ENCODE data around the gene UNC13C.
"Not testable (repeated sequence)": the region's sequence is repeated elsewhere in the genome, so short reads cannot be mapped to it uniquely, and the experiment has no call there.

The UNC13C gene

DNA sequence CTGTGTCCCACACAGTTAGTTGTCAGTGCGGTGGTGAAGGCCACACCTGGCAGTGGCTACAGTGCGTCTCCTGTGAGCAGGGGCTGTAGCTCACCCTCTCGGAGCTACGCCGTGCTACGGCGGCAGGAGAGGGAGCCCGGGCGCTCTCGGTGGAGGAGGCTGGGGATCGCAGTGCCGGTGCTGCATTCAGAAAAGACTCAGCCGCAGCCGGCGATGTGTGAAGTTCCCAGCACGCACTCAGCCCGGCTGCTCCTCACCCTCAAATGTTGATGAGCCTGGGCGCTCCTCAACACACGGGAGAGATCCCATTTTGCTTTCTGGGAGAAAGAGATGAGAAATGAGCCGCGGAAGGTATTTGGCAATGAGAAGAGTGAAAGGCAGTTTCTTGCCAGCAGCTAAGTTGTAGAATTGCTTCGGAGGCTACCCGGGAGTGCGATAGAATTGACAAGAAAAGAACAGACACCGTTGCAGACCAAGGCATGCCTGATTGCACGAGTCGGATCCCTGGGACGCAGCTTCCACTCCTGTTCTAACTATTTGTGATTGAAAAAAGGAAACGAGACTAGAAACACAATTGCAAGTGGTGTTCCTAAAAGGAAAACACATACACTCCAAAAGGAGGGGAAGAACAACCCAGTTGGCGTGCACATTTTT lies at the start of gene UNC13C:
Gene UNC13C (plus strand): TSS at position 189 of the 654 bp plus-strand sequence. CDS start 34,463 bp downstream, outside the sequence.
- DNase-seq (ENCODE audit: low read depth) = no peak

DNA sequence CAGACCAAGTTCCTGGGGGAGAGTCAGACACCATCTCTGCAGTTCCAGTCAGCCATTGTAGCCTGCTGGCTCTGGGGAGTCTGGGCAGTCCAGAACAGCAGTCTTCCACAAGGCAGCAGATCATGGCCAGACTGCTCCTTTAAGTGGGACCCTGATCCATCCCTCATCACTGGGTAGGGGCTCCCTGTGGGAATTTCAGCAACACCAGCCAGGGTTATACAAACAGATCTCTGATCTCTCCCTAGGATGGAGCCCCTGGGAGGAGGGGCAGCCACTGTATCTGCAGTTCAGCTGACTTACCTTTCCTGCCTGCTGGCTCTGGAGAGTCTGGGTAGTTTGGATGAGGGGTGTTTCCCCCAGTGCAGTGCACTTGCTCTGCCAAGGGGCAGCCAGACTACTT lies 42.1 kb upstream of the UNC13C start:
- DNase-seq (ENCODE audit: low read depth) = no peak

DNA sequence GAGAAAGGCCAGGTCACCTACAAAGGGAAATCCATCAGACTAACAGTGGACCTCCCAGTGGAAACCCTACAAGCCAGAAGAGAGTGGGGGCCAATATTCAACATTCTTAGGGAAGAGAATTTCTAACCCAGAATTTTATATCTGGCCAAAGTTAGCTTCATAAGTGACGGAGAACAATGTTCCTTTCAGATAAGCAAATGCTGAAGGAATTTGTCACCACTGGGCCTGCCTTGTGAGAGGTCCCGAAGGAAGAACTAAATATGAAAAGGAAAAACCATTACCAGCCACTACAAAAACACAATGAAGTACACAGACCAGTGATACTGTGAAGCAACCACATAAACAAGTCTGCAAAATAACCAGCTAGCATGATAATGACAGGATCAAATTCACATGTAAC lies 40.6 kb upstream of the UNC13C start:
- not testable (repeated sequence) for DNase-seq (ENCODE audit: low read depth)

DNA sequence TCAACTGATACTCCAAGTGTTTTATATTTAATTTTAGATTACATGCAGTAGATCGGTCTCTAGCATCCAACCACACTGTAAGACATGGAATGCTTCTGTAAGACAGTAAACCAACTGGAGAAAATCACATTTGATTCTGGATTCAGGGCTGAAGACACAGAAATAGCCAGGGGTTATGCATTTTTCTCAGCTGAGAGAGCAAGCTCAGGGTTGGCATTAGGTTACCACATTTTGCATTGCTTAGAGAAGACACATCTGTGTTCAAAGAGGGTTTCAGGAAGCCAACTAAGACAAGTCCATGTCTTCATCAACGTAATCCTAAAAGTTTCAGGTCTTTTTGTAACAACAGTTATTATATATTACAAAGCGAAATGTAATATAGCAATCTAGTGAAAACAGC lies 27.7 kb upstream of the UNC13C start:
- DNase-seq (ENCODE audit: low read depth) = no peak

DNA sequence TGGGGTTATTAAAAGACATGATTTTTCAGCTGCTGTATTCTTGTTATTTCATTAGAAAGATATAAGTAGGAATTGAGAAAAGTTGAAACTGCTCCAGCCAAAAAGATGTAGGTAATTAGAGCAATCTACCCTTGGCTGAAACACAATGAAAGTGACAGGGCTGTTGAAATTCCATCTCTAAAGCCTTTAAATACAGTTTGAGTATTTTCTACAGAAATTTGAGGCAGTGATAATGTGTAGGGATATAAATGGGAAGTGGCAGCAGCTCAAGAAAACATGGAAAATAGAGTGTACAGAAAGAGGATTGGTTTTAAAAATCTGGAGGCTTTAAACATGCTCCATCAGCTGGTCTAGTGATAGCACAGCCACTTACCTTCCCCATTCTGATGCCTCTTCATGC lies 22.8 kb upstream of the UNC13C start:
- no peak for DNase-seq (ENCODE audit: low read depth)

DNA sequence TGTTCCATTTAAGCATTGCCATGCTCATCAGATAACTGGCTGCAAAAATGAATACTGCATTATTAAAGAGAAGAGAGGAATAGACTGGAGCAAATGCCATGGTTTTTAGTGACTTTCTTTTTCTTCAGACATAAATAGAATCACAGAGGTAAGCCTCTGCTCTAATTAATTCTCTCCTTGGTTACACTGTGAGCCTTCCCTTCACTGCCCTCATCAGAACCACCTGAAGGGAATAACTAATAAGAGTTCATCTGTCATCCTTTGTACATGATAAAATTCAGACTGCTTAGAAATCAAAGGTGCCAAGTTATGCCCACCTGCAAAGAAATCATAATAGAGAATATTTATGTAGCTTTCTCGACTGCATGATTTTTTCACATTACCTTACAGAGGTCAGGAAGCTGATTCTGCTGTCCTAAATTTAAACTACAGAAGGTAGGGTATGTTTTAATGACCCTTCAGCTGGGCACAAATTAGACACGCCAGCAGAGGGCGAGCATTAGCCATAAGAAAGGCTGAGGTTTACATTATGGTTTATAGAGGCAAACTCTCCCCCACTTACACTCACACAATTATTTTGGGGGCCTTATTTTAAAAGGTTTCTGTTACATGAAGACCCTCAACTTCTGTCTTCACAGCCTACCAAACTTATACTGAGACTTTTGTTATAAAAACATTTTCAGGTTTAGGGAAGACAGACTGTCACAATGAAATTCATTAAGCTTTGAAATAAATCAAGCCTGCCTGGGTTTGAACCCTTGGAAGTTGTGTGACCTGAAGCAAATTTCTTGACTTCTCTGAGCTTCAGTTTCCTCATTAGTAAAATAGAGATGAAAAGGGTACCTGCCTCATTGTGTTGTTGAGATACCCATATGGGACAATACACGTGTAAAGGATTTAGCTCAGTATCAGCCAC lies 15.3 kb upstream of the UNC13C start:
- no peak for DNase-seq (ENCODE audit: low read depth)

DNA sequence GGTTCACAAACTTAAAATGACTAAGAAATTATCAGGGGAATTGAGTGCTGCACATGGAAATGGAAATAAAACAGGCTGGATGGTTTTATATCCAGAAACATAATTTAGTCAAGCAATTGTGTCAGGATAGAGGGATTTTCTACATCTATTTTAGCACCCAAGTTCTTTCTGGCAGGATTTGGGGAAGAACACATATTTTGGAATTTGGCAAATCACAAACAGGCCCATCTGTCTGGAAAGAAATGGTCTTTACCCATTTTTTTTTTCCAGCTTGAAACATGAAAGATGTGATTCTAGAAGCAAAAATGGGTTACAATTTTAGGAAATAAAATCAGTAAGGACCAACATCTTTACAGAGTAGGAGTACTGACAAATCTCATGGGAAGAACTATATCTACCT lies 14.4 kb upstream of the UNC13C start:
- no peak for DNase-seq (ENCODE audit: low read depth)

DNA sequence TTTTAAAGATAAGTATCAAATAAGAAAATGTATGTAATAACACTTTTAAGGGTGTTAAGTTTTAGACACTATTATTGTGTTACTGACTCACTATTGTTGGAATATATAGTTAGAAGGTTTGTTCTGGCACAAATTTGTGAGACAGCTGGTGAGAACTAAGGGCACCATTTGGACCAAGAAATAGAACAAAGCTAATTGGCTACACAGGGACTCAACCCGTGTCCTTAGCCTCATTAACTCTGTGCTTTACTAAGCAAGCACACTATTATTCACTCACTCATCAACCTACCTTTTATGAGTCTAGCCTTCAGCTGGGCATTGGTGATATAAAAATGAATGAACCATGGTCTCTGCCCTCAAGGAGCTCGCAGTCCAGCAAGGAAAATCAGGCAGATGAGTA lies 4.1 kb upstream of the UNC13C start:
- no peak for DNase-seq (ENCODE audit: low read depth)

DNA sequence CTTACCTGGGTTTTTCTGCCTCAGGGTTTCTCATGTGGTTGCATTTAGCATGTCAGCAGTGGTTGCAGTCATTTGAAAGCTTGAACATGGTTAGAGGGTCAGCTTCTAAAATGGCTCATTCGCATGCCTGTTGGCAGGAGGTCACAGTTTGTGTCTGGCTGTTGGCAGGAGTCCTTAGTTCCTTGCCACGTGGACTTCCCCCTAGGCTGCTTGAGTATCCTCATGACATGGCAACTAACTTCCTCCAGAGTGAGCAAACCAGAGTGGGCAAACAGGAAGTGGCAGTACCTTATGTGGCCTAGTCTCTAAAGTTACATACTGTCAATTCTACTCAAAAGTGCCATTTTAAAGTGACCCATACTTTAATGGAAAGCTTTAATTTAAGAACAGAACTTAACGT lies 3.4 kb upstream of the UNC13C start:
- no peak for DNase-seq (ENCODE audit: low read depth)

DNA sequence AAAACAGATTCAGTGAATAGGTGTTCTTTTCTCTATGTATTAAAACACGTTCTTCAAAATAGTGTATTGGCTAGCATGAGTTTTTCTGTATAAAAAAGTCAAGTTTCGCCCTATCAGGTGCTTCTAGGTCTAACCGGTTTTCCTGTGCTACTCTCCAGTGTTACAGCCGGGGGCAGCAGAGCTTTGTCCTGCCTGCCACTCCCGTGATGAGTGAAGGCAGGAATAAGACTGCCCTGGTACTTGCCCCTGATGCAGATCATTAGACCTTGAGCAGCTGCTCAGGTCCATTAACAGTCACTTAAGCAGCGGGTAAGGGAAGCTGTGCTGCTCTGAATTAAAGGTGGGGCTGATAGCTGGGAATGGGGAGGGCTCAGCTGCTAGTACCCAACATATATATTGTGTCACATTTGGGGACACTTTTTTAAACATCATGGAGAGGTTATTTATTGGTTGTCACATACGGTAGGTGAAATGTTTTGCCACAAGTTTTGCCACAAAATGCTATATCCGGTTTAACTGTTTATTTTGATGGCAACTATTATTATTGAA lies 1.3 kb upstream of the UNC13C start:
- no peak for DNase-seq (ENCODE audit: low read depth)

DNA sequence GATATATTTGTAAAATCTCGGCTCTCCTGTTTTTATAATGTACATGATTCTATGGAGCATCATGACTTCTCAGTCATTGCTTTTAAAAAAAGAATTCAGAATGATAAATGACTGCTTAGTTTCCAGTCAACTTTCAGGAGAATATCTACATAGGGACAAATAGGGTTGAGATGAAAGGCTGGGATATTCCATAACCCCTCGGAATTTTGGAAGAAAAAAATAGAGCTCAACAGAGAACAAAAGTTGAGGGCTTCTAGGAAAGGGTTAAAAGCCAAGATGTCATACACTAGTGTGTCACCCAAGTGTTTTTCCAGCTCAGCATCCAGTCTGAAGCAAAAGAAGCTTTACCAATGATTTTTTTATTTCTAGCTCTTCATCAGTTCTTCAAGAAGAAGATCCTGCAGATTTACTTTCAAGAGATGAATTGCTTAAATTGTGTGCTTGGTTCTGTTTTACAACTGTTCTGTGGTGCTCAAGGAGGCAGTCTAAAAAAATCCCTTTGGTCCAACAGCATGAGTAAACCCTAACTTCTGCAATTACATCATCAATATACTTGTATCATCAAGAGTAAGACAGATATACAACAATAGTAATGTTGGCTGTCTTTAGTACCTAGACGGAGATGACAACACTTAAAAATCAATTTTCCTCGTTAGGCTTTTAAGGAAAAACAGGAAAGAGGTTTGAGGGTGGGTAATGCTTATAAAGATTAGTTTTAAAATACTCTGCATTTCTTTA lies 979 bp downstream of the UNC13C start:
- no peak for DNase-seq (ENCODE audit: low read depth)

DNA sequence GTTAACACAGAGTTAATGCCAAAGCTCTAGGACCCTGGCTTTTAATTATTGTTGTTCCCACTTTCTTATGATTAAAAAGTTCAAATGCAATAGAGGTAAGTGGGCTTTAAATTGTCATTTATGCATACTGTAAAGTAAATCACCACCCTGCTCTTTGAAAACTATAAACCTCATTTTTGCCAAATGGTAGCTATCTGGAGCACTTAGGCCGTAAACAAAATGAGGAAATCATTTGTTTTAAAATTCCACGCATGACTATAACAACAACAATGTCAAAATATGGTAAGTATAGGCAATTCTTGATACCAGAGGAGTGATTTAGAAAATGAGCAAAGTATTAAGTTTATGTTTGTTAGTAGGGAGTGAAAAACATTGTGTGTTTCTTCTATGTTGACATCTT lies 1.8 kb downstream of the UNC13C start:
- no peak for DNase-seq (ENCODE audit: low read depth)

DNA sequence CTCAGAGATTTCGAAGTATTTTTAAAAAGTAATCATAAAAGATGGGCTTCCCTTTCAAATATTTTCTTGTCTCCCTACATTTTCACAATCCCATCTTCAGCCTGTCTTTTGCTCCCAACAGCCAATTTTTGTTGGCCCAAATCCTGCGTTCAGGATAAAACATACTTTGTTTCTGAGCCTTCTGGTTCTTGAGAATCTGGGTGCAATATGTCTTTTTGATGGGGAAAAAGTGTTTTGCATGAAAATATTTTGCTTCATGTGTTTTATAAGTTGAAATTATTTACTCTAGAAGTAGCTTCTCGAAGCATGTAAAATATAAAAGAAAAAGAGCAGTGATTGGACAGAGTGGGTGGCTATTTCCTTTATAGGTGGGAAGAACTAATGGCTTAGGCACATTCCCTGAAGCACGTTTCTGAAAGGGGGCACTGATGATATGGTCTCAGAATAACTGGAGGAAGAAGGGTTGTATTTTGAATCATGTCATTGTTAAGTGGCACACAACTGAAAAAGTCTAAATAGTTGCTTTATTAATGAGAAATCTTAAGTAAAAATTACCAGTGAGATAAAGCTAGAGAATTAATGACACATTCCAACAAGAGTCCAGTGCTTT lies 3.9 kb downstream of the UNC13C start:
- DNase-seq (ENCODE audit: low read depth) = no peak

DNA sequence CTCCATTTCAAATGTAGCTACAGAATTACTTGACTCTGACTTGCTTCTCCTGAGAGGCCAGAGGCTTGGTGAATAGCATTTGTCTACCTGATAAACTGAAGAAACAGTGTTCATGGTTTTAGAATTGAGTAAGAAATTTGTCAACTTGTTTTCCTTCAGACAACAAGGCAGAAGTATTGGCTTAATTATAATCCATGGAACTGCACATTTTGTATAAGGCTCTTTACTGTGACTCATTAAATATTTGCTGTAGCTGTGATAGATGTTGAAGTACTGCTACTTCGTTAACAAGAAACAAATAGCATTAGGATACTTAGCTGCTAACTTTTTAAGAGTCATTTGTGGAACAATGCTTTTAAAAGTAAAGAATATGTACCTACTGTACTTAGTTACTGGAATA lies 4.6 kb downstream of the UNC13C start:
- DNase-seq (ENCODE audit: low read depth) = no peak

DNA sequence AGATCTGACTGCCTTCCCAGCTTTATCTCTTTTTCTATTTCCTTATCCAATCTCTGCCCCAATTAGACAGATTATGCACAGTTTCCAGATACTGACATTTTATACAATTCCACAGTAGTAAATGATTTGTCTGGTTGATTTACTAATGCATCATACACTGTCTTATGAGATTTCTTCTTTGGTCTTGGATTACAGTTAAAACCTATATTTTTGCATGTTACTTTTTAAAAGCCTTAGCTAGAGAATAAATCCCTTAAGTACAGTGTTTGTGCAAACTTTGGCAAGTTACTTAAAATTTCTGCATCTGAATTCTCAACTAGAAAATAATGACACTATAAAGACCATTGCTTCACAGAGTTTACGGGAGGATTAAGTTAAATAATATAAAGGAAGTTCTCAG lies 6.0 kb downstream of the UNC13C start:
- DNase-seq (ENCODE audit: low read depth) = no peak

DNA sequence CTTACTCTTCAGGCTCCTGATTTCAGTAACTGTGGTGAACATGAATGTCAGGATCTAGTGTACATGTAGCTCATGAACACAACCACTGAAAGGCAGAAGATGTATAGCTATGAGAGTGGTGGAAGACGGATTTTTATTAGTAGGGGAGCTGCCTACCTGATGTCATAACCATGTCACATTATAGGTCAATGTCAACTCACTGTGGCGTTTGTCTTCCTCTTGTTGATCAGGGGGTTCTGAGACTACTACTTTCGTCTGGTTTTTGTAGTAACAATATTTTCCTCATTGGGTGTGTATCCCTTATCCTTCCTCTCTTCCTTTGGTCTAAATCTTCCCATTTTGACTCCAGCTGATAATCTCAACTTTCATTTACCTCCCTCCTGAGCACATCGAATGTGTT lies 7.3 kb downstream of the UNC13C start:
- no peak for DNase-seq (ENCODE audit: low read depth)

DNA sequence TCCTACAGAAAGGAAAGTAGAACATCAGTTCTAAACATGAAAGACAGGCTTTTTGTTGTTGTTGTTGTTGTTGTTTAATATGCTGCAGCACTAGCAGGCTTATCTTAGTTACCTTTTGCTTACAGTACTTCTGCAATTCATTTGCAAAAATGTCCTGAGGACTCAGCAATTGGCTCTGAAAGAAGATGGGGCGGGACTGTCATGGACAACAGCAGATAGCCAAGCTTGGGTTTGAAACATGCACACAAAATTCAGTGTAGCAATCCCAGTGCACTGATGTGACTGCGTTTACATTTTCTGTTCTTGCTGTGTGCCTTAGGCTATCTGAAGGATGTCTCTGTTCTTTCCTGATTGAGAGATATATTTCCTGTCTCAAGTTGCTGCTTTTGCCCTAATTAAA lies 9.2 kb downstream of the UNC13C start:
- DNase-seq (ENCODE audit: low read depth) = no peak

DNA sequence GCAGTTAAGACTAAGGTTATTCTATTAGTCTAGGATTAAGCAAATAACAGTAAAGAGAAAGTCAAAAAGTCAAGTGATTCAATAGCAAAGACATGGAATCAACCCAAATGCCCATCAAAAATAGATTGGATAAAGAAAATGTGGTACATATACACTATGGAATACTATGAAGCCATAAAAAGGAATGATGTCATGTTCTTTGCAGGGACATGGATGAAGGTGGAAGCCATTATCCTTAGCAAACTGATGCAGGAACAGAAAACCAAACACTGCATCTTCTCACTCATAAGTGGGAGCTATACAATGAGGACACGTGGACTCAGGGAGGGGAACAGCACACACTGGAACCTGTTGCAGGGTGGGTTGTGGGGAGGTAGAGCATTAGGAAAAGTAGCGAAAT lies 29.0 kb downstream of the UNC13C start:
- no peak for DNase-seq (ENCODE audit: low read depth)

DNA sequence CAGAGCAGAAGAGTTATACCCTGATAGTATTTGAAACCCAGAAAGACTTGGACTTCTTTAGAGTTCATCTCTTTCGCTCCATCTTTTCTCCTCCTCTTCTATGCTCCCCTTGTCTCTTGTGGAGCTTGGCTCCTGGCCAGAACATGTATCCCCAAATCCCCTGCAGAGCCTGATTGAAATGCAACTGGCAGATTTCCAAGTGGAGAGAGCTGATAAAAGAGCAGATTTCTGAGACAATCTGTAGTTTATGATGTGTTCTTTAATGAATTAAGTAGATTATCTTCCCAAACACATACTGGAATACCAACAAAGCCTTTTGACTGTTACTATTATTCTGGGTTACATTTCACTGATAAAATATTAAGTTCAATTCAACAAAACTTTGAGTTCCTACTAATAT lies 33.4 kb downstream of the UNC13C start:
- no peak for DNase-seq (ENCODE audit: low read depth)

DNA sequence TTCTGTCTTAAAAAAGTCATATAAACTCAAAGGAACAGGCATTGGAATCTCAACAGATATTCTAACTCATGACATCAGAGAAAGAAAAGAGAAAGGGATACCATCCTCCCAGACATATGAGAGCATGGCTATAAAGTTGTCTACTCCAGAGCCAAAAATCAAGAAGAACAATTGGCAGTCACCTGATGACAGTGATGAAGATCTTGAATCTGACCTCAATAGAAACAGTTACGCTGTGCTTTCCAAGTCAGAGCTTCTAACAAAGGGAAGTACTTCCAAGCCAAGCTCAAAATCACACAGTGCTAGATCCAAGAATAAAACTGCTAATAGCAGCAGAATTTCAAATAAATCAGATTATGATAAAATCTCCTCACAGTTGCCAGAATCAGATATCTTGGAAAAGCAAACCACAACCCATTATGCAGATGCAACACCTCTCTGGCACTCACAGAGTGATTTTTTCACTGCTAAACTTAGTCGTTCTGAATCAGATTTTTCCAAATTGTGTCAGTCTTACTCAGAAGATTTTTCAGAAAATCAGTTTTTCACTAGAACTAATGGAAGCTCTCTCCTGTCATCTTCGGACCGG lies 35.9 kb downstream of the UNC13C start:
- no peak for DNase-seq (ENCODE audit: low read depth)

DNA sequence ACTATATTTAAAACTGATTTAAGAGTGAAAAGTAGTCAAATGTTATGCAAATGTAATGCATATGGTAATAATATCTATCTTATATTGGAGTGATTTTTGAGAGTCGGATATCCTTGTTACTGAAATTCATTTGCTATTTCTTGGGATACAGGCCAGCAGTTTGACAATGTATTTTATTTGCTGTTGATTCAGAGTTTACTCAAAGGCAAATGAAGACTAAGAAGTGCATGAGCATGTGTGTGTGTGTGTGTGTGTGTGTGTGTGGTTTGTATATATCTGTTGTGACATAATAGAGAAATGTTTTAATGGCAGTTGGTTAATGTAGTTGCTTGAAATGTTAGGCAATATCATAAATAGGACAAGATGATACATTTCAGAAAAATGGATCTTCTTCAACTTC lies 39.0 kb downstream of the UNC13C start:
- DNase-seq (ENCODE audit: low read depth) = no peak

DNA sequence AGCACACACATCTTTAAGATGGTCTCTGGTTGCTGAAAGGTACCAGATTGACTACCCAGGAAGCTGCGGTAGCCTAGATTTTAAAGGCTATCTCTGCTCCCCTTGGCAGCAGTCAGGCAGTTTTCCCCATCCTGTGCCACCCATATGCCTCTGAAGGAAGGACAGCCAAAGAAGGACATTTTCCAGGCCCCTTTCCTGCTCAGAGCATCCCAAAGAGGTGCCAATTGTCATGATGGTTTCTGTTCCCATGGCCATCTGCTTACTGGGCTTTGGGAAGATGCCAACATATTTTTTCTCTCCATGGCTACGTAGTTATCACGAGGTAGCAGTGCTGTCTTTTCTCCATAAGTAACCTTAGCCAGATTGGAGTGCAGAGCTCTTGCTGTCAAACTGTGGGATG lies 39.7 kb downstream of the UNC13C start:
- no peak for DNase-seq (ENCODE audit: low read depth)

Measured in fibroblast of the conjunctiva (primary cell).